Mucosa of descending colon (tissue), 3 donors: ENCODE data around the gene ANO8. TPM values are rescaled to one million over a fixed set of nuclear protein-coding genes. Genes with fewer than 3 reads are reported as not detected.
A peak's percentile ranks its signal among the peaks of the same experiment; 100 is the strongest.

Source experiments
- ATAC-seq: fragments of 200-7000 bp; cut with Tn5 transposase; one replicate; pipeline ENCODE4 v1.9.1; 2020; ENCODE audit warnings: mild to moderate bottlenecking, moderate library complexity
- DNase-seq, 3 donors: peaks; one replicate each; pipeline ENCODE4 v3.0.0-alpha.2; 2020
- H3K36me3 ChIP-seq: fragments of 200-600 bp; one replicate; pipeline ENCODE4 v1.8.0; 2021; ENCODE audit warnings: low read depth, mild to moderate bottlenecking
- H3K4me1 ChIP-seq: fragments of 200-600 bp; one replicate; pipeline ENCODE4 v1.8.0; 2021; ENCODE audit warnings: low read depth, mild to moderate bottlenecking
- H3K4me3 ChIP-seq: fragments of 200-600 bp; one replicate; pipeline ENCODE4 v1.8.0; 2021; ENCODE audit warnings: mild to moderate bottlenecking
- H3K9me3 ChIP-seq: fragments of 200-600 bp; one replicate; pipeline ENCODE4 v1.8.0; 2021; ENCODE audit warnings: mild to moderate bottlenecking
- CTCF ChIP-seq: fragments of 200-600 bp; IDR thresholded peaks from one replicate; pipeline ENCODE4 v1.8.0; 2022; ENCODE audit warnings: antibody characterized with exemption, mild to moderate bottlenecking
- intact Hi-C, 2 donors: fragments of 100-400 bp; cut with DNase I in 1 of 2; cut with micrococcal nuclease in 1 of 2; formaldehyde crosslinking; loops; one replicate each; pipeline versions ENCODE4 v1.11.0 to v1.11.1; 2022; cut with DNase I, micrococcal nuclease
- total RNA-seq, 3 donors: library from RNA; stranded (reverse); fragmentation: NEBNext Ultra II Directional in 2 of 3; extraction: Animal tissue kit (Norgen Biotek cat#: 25700) in 2 of 3; gene quantifications; one replicate each; pipeline versions ENCODE4 v1.2.1 to v1.2.4, GENCODE V29; 2021 to 2023
- donor health status: DM: no; HTN: no; CAD: no; lungs with moderate emphysema.
- donor health status: DM: no; HTN: no; CAD: no.
- donor health status: DM: no; HTN: yes; CAD: no.

ANO8 gene
- total RNA-seq, 3 donors from 2014 or later: 7.1 to 9.4 (median 8.6) TPM

DNA sequence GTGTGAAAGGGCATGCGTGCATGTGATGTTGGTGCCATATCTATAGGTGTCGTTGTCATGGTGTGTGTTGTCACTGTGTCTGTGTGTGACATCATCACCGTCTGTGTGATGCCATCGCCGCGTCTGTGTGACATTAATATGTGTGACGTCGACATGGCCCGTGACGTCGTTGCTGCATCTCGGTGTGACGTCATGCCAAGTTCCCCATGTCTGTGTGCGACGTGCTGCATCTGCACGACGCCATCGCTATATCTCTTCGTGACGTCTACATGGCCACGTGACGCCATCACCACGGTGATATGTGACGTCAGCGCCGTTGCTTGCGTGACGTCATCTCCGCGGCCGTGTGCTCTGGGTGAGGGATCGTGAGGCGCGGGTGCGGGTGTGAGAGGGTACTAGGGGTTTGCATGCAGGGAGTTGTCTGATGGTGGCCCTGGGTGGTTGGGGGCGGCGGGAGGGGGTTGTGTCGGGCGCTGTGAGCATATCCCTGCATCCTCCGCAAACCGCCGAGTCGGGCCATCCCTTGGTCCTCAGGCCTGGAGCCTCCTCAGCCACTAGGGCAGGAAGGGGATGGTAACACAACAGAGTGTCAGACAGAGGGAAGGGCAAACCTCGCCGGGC lies 17.3 kb upstream of the ANO8 start:
- no peak for TF ChIP-seq CTCF
- H3K9me3 ChIP-seq: no peaks in the 10 kb centered on the region
- H3K4me3 ChIP-seq: no peak overlapping the region
- no peak for ATAC-seq
- no peaks in the 10 kb centered on the region for H3K36me3 ChIP-seq
- H3K4me1 ChIP-seq: no peaks in the 10 kb centered on the region
- no peak for DNase-seq
- intact Hi-C loops: no loop called here

- ATAC-seq (peak; percentile 23), DNase-seq (peak in 2 of 3 donors; percentile 43 to 67)
- Histone ChIP-seq H3K36me3 (no peaks in the 10 kb centered on the region), H3K4me3 (no peak overlapping the region), H3K4me1 (no peaks in the 10 kb centered on the region), H3K9me3 (no peaks in the 10 kb centered on the region)
- intact Hi-C loops: loop anchor here (5.0 kb wide), 1 partner anchor 39 kb away; no protein-coding TSS in a partner anchor
- no peak for TF ChIP-seq CTCF
These were observed 14.0 kb upstream of the ANO8 start for GRCh38 chr19:17348700-17349099.

- ATAC-seq (no peak), DNase-seq (no peak)
- H3K4me3 ChIP-seq: no peak overlapping the region
- intact Hi-C loops: loop anchor here (5.0 kb wide), 1 partner anchor 39 kb away; no protein-coding TSS in a partner anchor
- H3K36me3 ChIP-seq: no peaks in the 10 kb centered on the region
- H3K4me1 ChIP-seq: no peaks in the 10 kb centered on the region
- TF ChIP-seq CTCF: no peak
- H3K9me3 ChIP-seq: no peaks in the 10 kb centered on the region
These were observed 13.2 kb upstream of the ANO8 start for GRCh38 chr19:17347877-17348276.

- Histone ChIP-seq H3K36me3 (no peaks in the 10 kb centered on the region), H3K4me3 (no peak overlapping the region), H3K9me3 (no peaks in the 10 kb centered on the region), H3K4me1 (no peaks in the 10 kb centered on the region)
- ATAC-seq (no peak), DNase-seq (no peak)
- intact Hi-C loops: loop anchor here (5.0 kb wide), 1 partner anchor 40 kb away; no protein-coding TSS in a partner anchor
- no peak for TF ChIP-seq CTCF
These were observed 12.7 kb upstream of the ANO8 start for GRCh38 chr19:17347361-17347760.

DNA sequence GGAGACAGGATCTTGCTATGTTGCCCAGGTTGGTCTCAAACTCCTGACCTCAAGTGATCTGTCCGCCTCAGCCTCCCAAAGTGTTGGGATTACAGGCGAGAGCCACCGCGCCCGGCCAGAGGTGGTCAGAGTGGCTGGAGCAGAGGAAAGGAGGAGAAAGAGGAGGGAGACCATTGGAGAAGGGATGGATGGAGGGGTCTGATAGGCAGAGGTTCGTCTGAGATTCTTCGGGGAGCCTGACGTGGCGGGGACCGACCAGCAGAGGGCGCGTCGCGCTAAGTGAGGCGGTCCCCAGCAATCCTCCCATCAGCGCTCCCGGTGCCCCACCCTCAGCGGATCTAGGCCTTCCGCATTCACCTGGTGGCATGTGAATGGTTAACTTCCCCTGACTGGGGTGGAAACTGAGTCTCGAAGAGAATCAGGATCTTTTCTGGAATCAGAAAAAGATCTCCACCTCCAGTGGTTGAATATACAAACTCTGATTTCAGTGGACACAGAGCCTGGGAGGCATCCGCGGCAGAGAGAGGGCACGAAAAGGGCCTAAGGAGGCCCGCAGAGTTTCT lies 11.5 kb upstream of the ANO8 start:
- Histone ChIP-seq H3K9me3 (no peaks in the 10 kb centered on the region), H3K36me3 (no peaks in the 10 kb centered on the region), H3K4me3 (no peak overlapping the region), H3K4me1 (no peaks in the 10 kb centered on the region)
- DNase-seq (peak; percentile 76 to 88 (median 84)), ATAC-seq (peak; percentile 96)
- intact Hi-C loops: loop anchor here (5.0 kb wide), 1 partner anchor 41 kb away; no protein-coding TSS in a partner anchor
- TF ChIP-seq CTCF: peak; percentile 88
